Gastrocnemius medialis (tissue), 4 donors: ENCODE data around the gene TSPAN11. TPM values are rescaled to one million over a fixed set of nuclear protein-coding genes. Genes with fewer than 3 reads are reported as not detected.

Source experiments
- ATAC-seq, 2 donors: fragments of 150-250 bp; one replicate each; pipeline ENCODE4 v1.9.1; 2016
- DNase-seq, 2 donors: peaks; one replicate each; pipeline ENCODE4 v3.0.0-alpha.2; 2019
- H3K27ac ChIP-seq, 4 donors: fragments of 200-600 bp; sonication (generic); 1 replicate in 1 of 4; 2 replicates in 3 of 4; pipeline ENCODE4 v1.5.1; 2016 to 2018; ENCODE audit warnings: mild to moderate bottlenecking in 2 of 4, moderate library complexity in 1 of 4
- H3K27me3 ChIP-seq, 3 donors: fragments of 200-600 bp; sonication (generic) in 2 of 3; 1 replicate in 1 of 3; 2 replicates in 2 of 3; pipeline versions ENCODE4 v1.5.1 to v1.6.0; 2016 to 2019; ENCODE audit warnings: mild to moderate bottlenecking in 1 of 3, moderate library complexity in 1 of 3
- H3K36me3 ChIP-seq, 2 donors: fragments of 200-600 bp; sonication (generic) in 1 of 2; one replicate each; pipeline ENCODE4 v1.5.1; 2017 to 2018
- H3K4me1 ChIP-seq, 2 donors: fragments of 200-600 bp; sonication (generic) in 1 of 2; one replicate each; pipeline ENCODE4 v1.5.1; 2016 to 2017; ENCODE audit warnings: mild to moderate bottlenecking in 2 of 2
- H3K4me3 ChIP-seq, 4 donors: fragments of 200-600 bp; sonication (generic) in 3 of 4; 1 replicate in 1 of 4; 2 replicates in 3 of 4; pipeline ENCODE4 v1.5.1; 2016 to 2019; ENCODE audit warnings: mild to moderate bottlenecking in 2 of 4
- H3K9me3 ChIP-seq, 3 donors: fragments of 200-600 bp; sonication (generic) in 2 of 3; 1 replicate in 1 of 3; 2 replicates in 2 of 3; pipeline ENCODE4 v1.5.1; 2016 to 2019
- CTCF ChIP-seq, 5 experiments: fragments of 450-650 bp in 3 of 5; fragments of 200-600 bp in 2 of 5; sonication (generic) in 2 of 5; IDR thresholded peaks in 4 of 5; conservative IDR thresholded peaks in 1 of 5; 1 replicate in 4 of 5; 2 replicates in 1 of 5; pipeline ENCODE4 v1.5.1; 2016 to 2019; ENCODE audit warnings: antibody characterized with exemption in 5 of 5, mild to moderate bottlenecking in 3 of 5, moderate library complexity in 3 of 5
- POLR2A ChIP-seq, 2 donors: fragments of 450-650 bp; IDR thresholded peaks; one replicate each; pipeline ENCODE4 v1.6.1; 2017; ENCODE audit warnings: antibody characterized with exemption in 2 of 2, mild to moderate bottlenecking in 2 of 2, moderate library complexity in 2 of 2
- in situ Hi-C, 4 donors: fragments of 200-750 bp; cut with MboI; loops; one replicate each; pipeline versions ENCODE4 v1.15.0 to v1.8.0; 2017; ENCODE audit warnings: low sequenced_read_pairs in 4 of 4
- intact Hi-C: fragments of 100-400 bp; cut with DNase I; formaldehyde crosslinking; loops from one replicate; pipeline ENCODE4 v1.15.1; 2023; ENCODE audit warnings: low total_unique reads
- total RNA-seq, 4 donors: library from RNA; depleted of rRNA; stranded (reverse); fragments of >200 nt; gene quantifications; one replicate each; pipeline versions ENCODE4 v1.1.0 to v1.2.3, GENCODE V29; 2016

Gene TSPAN11
- total RNA-seq, 4 donors from 2014 or later: 0.05 to 0.16 (median 0.07) TPM; not detected in 1

GRCh38 chr12:31018790-31019505, 92.4 kb downstream of the TSPAN11 start:
- in situ Hi-C loops (no loop called here), intact Hi-C loops (no loop called here)
- Histone ChIP-seq H3K27ac (no peak overlapping the region), H3K4me3 (no peak overlapping the region), H3K4me1 (no peaks in the 10 kb centered on the region), H3K9me3 (no peaks in the 10 kb centered on the region), H3K36me3 (no peaks in the 10 kb centered on the region), H3K27me3 (no peaks in the 10 kb centered on the region)
- TF ChIP-seq POLR2A (IDR thresholded peaks at IDR 0.05): no peak
- no peak for TF ChIP-seq CTCF (IDR thresholded peaks at IDR 0.05 in 4 of 5, conservative IDR thresholded peaks at IDR 0.05 in 1 of 5)
- DNase-seq: no peak
- ATAC-seq: no peak

GRCh38 chr12:31019561-31019960, 93.0 kb downstream of the TSPAN11 start:
- TF ChIP-seq CTCF (IDR thresholded peaks at IDR 0.05 in 4 of 5, conservative IDR thresholded peaks at IDR 0.05 in 1 of 5) (no peak), POLR2A (IDR thresholded peaks at IDR 0.05) (no peak)
- no peak for ATAC-seq
- in situ Hi-C loops (no loop called here), intact Hi-C loops (no loop called here)
- no peaks in the 10 kb centered on the region for H3K36me3 ChIP-seq
- H3K9me3 ChIP-seq: no peaks in the 10 kb centered on the region
- no peaks in the 10 kb centered on the region for H3K4me1 ChIP-seq
- H3K4me3 ChIP-seq: no peak overlapping the region
- no peak overlapping the region for H3K27ac ChIP-seq
- no peaks in the 10 kb centered on the region for H3K27me3 ChIP-seq
- DNase-seq: no peak

GRCh38 chr12:31019976-31020375, 93.4 kb downstream of the TSPAN11 start:
- Histone ChIP-seq H3K36me3 (no peaks in the 10 kb centered on the region), H3K9me3 (no peaks in the 10 kb centered on the region), H3K27me3 (no peaks in the 10 kb centered on the region), H3K4me1 (no peaks in the 10 kb centered on the region), H3K27ac (no peak overlapping the region), H3K4me3 (no peak overlapping the region)
- intact Hi-C loops: no loop called here
- in situ Hi-C loops: no loop called here
- TF ChIP-seq CTCF (IDR thresholded peaks at IDR 0.05 in 4 of 5, conservative IDR thresholded peaks at IDR 0.05 in 1 of 5) (no peak), POLR2A (IDR thresholded peaks at IDR 0.05) (no peak)
- no peak for DNase-seq
- ATAC-seq: no peak

GRCh38 chr12:31020385-31021166, 94.0 kb downstream of the TSPAN11 start:
- no peak for DNase-seq

More at GRCh38 chr12:31020385-31021166, 94.0 kb downstream of the TSPAN11 start:
- Histone ChIP-seq H3K27me3 (no peaks in the 10 kb centered on the region), H3K9me3 (no peaks in the 10 kb centered on the region), H3K4me1 (no peaks in the 10 kb centered on the region), H3K27ac (no peak overlapping the region), H3K4me3 (no peak overlapping the region), H3K36me3 (no peaks in the 10 kb centered on the region)
- TF ChIP-seq CTCF (IDR thresholded peaks at IDR 0.05 in 4 of 5, conservative IDR thresholded peaks at IDR 0.05 in 1 of 5) (no peak), POLR2A (IDR thresholded peaks at IDR 0.05) (no peak)
- no peak for ATAC-seq
- in situ Hi-C loops (no loop called here), intact Hi-C loops (no loop called here)
